ENCODE measurements around the gene NADK2. TPM values are rescaled to one million over a fixed set of nuclear protein-coding genes. Genes with fewer than 3 reads are reported as not detected.

Gene NADK2
- total RNA-seq, 1 experiment from 2014 or later = 12.2 TPM

DNA sequence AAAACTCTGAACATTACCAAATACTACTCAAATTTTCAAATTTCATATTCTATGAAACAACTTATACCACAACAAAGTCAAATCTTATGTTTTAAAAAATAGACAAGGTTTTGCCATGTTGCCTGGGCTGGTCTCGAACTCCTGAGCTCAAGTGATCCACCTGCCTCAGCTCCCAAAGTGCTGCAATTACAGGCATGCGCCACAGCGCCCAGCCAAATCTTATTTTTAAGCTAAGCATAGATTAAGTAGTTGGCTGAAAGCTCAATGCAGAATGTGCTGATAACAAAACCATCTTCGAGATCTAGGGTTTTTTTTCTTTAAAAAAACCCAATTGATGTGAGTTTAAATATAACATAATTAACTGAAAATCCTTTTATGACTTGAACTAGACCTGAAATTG is 96.4 kb downstream of the NADK2 start:
- Histone ChIP-seq H4K20me1 (ENCODE audit: control insufficient read depth, insufficient read depth, insufficient read length) (no peaks in the 10 kb centered on the region), H3K79me2 (ENCODE audit: insufficient read depth, low read length) (no peaks in the 10 kb centered on the region), H2BK20ac (ENCODE audit: low read depth, low read length, poor library complexity, severe bottlenecking) (no peak overlapping the region), H4K91ac (ENCODE audit: insufficient read length, low read depth, low read length) (no peak overlapping the region), H3K23ac (ENCODE audit: insufficient read length, low read depth, low read length) (no peak overlapping the region), H2BK5ac (ENCODE audit: insufficient read length, low read length) (no peak overlapping the region), H3K18ac (ENCODE audit: insufficient read length, low read depth, low read length) (no peak overlapping the region), H3K9me3 (ENCODE audit: control insufficient read depth, low read depth, low read length) (no peaks in the 10 kb centered on the region), H3K4me2 (ENCODE audit: insufficient read depth, insufficient read length, low read length) (no peak overlapping the region), H3K14ac (ENCODE audit: insufficient read depth, low read length) (no peak overlapping the region), H2AFZ (ENCODE audit: low read length) (no peak overlapping the region), H2BK12ac (ENCODE audit: insufficient read length, low read depth, low read length) (no peak overlapping the region), H3K56ac (ENCODE audit: insufficient read length, low read depth, low read length) (no peak overlapping the region), H3K27ac (ENCODE audit: insufficient read length, low read depth, low read length) (no peak overlapping the region), H2AK5ac (ENCODE audit: insufficient read length, low read length) (no peak overlapping the region), H3T11ph (ENCODE audit: low read length) (no peak overlapping the region), H3K9ac (ENCODE audit: extremely low read depth, insufficient read length, low read length) (no peak overlapping the region), H2BK15ac (ENCODE audit: low read depth, low read length) (no peak overlapping the region), H3K4me1 (ENCODE audit: insufficient read depth, low read length) (no peaks in the 10 kb centered on the region), H4K5ac (ENCODE audit: insufficient read length, low read depth, low read length) (no peak overlapping the region), H3K4ac (ENCODE audit: low read depth, low read length) (no peak overlapping the region), H2BK120ac (ENCODE audit: low read depth, low read length, poor library complexity, severe bottlenecking) (no peak overlapping the region), H3K27me3 (ENCODE audit: insufficient read depth, low read length) (no peaks in the 10 kb centered on the region), H3K79me1 (ENCODE audit: insufficient read depth, low read depth, low read length, poor library complexity, severe bottlenecking) (no peaks in the 10 kb centered on the region), H4K8ac (replicated peaks; ENCODE audit: insufficient read length, low read depth, low read length) (no peak overlapping the region), H3K23me2 (ENCODE audit: insufficient read length, low read depth, low read length, poor library complexity, severe bottlenecking) (no peaks in the 10 kb centered on the region)
- TF ChIP-seq, protein P1, sequence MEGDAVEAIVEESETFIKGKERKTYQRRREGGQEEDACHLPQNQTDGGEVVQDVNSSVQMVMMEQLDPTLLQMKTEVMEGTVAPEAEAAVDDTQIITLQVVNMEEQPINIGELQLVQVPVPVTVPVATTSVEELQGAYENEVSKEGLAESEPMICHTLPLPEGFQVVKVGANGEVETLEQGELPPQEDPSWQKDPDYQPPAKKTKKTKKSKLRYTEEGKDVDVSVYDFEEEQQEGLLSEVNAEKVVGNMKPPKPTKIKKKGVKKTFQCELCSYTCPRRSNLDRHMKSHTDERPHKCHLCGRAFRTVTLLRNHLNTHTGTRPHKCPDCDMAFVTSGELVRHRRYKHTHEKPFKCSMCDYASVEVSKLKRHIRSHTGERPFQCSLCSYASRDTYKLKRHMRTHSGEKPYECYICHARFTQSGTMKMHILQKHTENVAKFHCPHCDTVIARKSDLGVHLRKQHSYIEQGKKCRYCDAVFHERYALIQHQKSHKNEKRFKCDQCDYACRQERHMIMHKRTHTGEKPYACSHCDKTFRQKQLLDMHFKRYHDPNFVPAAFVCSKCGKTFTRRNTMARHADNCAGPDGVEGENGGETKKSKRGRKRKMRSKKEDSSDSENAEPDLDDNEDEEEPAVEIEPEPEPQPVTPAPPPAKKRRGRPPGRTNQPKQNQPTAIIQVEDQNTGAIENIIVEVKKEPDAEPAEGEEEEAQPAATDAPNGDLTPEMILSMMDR (conservative IDR thresholded peaks at IDR 0.05) = no peak
- DNase-seq = no peak
- no peaks in the 10 kb centered on the region for H3K9me3 Mint-ChIP-seq
- peaks cover 1% of the 10 kb centered on the region in 2 experiments for H3K4me1 Mint-ChIP-seq
- no peak overlapping the region for H3K27ac Mint-ChIP-seq
- peaks cover 0 to 5% (median 3%) of the 10 kb centered on the region in 3 experiments; a peak in 4 of 7 replicates for H3K36me3 Mint-ChIP-seq (ENCODE audit: insufficient read depth in 1 of 3, low read depth in 3 of 3)
- H3K27me3 Mint-ChIP-seq (ENCODE audit: low read depth) = no peaks in the 10 kb centered on the region
- WGBS (ENCODE audit: extremely low coverage, insufficient read length, low lambda C conversion rate) = no CpG with 5 or more reads among the region's 4 CpGs
- no peak overlapping the region for H3K4me3 Mint-ChIP-seq

Small RNAs within 50 kb of the gene (microRNA-seq; reads per million reads assigned to microRNA genes)
- not detected for gene MIR580 (ENCODE audit: borderline microRNAs expressed)

Other genes starting within 250 kb of the NADK2 start
- gene UGT3A2, start 175.0 kb downstream of the NADK2 start, total RNA-seq (2021) = 13.4 and 13.7 TPM in 2 replicates
- gene LMBRD2, start 90.0 kb downstream of the NADK2 start, total RNA-seq (2021) = 4.3 and 5.3 TPM in 2 replicates
- 100 and 103 TPM in 2 replicates for gene SKP2, start 89.8 kb downstream of the NADK2 start, total RNA-seq (2021)
- gene RANBP3L, start 60.0 kb upstream of the NADK2 start, total RNA-seq (2021) = not detected in 2 replicates